GM13977 (cell line): ENCODE measurements around the gene NFIB.

Experiments
- DNase-seq: peaks from one replicate; pipeline ENCODE4 v3.0.0; 2012; ENCODE audit warnings: low spot score
- CTCF ChIP-seq: IDR thresholded peaks from 2 replicates; pipeline ENCODE4 v1.5.1; 2012; ENCODE audit warnings: mild to moderate bottlenecking, control low read depth; ENCODE audit not compliant: insufficient read depth; ENCODE audit errors: extremely low read depth, missing control alignments
- in situ Hi-C: fragments of 300-500 bp; cut with MboI; formaldehyde crosslinking; loops from one replicate; pipeline ENCODE4 v1.12.0; 2022; ENCODE audit warnings: low sequenced_read_pairs, low pct_unique_long_range_greater_than_20kb, mixed read lengths, inconsistent platforms; ENCODE audit not compliant: unreplicated experiment

NFIB gene

GRCh38 chr9:14236591-14236990 lies 77.3 kb downstream of the NFIB start:
- in situ Hi-C loops, result no loop called here
- DNase-seq, result no peak
- no peak for TF ChIP-seq CTCF

- no peak for TF ChIP-seq CTCF
- DNase-seq, result no peak
- in situ Hi-C loops, result no loop called here
These were observed 81.8 kb downstream of the NFIB start for GRCh38 chr9:14232111-14232510.

- in situ Hi-C loops, result no loop called here
- DNase-seq, result no peak
- no peak for TF ChIP-seq CTCF
These were observed 82.5 kb downstream of the NFIB start for GRCh38 chr9:14231196-14231990.

DNA sequence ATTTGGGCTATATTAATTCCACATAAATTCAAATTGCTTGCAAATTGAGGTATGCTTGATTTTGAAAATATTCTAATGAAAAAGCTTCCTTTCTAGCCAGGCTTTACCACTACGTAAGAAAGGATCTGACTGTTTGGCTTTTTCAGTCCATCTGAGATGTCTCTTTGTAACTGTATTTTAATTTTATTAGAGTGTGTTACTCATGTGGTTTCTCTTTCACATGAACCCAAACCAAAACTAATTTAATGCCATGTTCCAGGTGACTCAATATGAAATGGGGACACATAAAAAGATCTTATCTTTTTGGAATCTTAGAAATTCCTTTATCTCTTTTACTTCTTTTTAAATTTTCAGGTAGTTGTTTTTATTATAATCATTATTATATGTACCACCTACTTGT lies 85.3 kb downstream of the NFIB start:
- no peak for DNase-seq
- TF ChIP-seq CTCF, result no peak
- in situ Hi-C loops, result no loop called here

- no peak for DNase-seq
- in situ Hi-C loops, result no loop called here
- no peak for TF ChIP-seq CTCF
These were observed 86.9 kb downstream of the NFIB start for GRCh38 chr9:14226855-14227532.

DNA sequence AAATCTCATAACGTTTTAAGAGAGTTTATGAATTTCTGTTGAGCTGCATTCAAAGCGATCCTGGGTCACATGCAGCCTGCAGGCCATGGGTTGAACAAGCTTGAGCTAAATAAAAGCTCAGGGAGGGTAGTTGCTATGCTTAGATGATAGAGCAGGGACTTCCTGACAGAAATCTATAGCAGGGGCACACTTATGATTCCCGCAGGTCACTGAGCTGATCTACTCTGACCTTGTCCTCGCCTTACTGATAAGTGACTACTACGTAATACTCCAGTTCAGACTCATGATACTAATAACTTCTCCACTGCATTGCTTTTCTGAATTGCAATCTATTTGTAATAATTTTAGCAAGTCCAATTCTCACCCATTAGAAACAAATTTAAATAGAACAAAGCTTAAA lies 90.9 kb downstream of the NFIB start:
- in situ Hi-C loops, result no loop called here
- no peak for TF ChIP-seq CTCF
- DNase-seq, result no peak
